Superior temporal gyrus (tissue), 1 donor: ENCODE measurements around the gene KLK11.

Experiments used
- DNase-seq: peaks from one replicate; pipeline ENCODE4 v3.0.0-alpha.2; 2016; ENCODE audit errors: extremely low spot score

Gene KLK11, protein sequence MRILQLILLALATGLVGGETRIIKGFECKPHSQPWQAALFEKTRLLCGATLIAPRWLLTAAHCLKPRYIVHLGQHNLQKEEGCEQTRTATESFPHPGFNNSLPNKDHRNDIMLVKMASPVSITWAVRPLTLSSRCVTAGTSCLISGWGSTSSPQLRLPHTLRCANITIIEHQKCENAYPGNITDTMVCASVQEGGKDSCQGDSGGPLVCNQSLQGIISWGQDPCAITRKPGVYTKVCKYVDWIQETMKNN

GRCh38 chr19:51026554-51026831, at the start of gene KLK11:
Gene KLK11 (minus strand): TSS chr19:51026616. CDS start chr19:51025631, 985 bp downstream.
- DNase-seq, result no peak

DNA sequence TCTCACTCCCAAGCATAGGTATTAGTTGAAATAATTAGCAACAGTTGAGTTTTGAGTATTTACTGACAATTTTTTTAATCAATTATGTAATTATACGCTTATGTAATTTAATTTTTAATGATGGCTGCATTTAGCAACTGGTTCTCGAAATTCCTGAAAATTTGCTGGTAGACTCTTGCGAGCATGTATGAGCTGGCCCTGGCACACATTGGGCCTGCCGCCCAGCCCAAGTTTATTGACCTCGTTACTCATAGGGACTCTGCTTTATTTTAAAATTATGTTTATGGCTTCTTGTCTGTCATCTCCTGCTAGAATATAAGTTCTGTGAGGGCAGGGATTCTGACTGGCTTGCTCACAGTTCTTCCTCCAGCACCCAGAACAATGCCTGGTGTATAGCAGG, 49.6 kb upstream of the KLK11 start:
- no peak for DNase-seq

GRCh38 chr19:51071095-51071405, 44.6 kb upstream of the KLK11 start:
- no peak for DNase-seq

- DNase-seq, result no peak
These were observed 44.1 kb upstream of the KLK11 start for GRCh38 chr19:51070334-51071094.

DNA sequence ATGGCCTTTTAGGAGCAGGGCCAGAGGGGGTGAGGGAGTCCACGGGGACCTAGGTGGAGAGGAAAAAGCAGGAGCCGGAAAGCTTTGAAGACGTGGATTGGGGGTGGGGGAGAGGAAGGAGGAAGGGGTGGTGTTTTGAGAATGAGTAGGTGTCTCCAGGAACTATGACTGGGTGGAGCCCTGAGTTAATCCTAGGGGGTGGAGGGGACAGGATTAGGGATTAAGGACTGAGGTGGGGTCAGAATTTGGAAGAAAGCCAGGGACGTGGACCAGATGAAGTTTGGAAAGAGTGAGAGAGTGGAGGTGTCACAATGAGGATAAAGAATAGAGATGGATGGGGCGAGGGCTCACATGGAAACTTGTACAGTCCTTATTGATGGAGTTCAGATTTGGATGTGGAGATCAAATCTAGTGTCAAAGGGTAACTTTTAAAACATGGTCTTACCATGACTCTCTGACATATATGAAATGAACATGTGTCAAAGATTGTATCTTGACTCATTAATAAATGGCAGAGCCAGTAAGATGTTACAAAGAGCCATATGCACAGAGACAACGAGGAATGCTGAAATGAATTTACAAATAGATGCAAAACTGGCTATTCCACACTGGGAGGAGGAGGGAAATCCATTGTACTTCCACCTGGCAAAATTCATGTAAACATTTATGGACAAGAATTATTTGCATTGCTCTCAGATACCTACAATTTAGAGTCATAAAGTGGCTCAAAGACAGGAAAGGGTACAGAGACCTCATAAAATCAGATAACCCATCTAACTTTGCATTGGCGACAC, 40.2 kb upstream of the KLK11 start:
- DNase-seq, result no peak

- no peak for DNase-seq
These were observed 39.0 kb upstream of the KLK11 start for GRCh38 chr19:51065221-51065960.

GRCh38 chr19:51064534-51065220, 38.3 kb upstream of the KLK11 start, which contains the start of gene KLK13:
Gene KLK13 (minus strand): TSS chr19:51065092. CDS start chr19:51065067, 25 bp downstream.
- no peak for DNase-seq

GRCh38 chr19:51063664-51064063, 37.2 kb upstream of the KLK11 start:
- DNase-seq, result no peak

DNA sequence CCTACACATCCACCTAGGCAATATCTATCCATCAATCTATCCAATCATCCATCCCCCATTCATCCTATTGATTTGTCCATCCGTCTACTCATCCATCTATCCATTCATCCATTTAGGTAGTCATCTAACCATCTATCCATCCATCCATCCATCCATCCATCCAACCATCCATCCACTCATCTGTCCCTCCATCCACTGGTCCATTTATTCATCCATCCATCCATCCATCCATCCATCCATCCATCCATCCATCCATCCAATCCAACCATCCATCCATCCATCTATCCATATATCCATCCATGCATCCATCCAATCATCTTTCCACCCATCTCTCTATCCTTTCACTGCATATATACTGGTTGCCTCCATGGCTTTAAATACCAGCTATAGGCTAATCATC, 34.6 kb upstream of the KLK11 start:
- DNase-seq, result no peak

DNA sequence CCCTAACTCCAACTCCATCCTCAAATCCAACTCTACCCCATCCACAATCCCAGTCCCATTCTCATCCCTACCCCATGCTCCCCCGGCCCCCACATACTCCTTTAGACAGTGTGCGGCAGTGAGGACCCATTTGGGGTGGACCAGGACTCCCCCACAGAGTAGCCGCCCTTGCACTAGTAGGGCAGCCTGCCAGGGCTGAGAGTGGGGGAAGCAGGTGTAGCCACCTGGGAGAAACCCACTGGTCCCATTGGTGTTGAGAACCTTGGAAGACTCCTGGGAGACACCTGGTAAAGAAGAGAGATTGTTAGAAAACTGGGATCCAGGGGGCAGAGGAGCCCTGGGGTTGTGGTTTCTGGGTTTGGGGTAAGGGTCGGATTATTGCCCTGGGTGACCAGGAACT, 33.9 kb upstream of the KLK11 start:
- DNase-seq, result no peak

- no peak for DNase-seq
These were observed 33.3 kb upstream of the KLK11 start for GRCh38 chr19:51059715-51060114.

DNA sequence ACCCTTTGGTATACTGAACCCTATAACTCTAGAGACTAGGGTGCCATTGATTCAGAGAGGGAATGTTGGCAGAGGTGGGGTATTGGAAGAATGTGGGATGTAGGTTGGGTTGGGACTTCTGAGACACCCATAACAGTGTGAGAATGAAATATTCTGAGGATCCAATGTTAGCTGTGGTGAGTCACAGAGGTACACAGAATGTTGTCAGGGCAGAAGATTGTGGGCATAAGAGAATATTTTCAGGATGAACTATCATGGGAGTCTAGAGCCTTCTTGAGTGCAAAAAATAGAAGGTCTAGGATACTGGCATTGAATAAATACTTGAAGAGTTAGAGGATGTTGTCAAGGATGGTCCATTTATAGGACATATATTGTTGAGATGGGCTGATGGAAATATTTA, 29.4 kb upstream of the KLK11 start:
- DNase-seq, result no peak

DNA sequence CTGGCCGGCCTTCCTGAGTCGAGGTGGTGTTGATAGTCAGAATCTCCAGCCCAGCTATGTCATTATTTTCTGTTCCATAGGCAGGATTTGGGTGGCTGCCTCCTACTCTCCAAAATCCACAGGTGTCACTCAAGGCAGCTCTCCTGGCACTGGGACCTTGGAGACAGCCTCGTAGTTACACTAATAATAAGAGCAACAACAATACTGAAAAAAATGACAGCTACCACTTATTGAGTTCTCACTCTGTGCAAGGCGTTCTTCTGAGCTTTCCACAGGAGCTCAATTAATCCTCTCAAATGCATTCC, 20.6 kb upstream of the KLK11 start:
- no peak for DNase-seq

- no peak for DNase-seq
These were observed 17.9 kb upstream of the KLK11 start for GRCh38 chr19:51044327-51044726.

GRCh38 chr19:51043497-51043896, 17.1 kb upstream of the KLK11 start:
- DNase-seq, result no peak

DNA sequence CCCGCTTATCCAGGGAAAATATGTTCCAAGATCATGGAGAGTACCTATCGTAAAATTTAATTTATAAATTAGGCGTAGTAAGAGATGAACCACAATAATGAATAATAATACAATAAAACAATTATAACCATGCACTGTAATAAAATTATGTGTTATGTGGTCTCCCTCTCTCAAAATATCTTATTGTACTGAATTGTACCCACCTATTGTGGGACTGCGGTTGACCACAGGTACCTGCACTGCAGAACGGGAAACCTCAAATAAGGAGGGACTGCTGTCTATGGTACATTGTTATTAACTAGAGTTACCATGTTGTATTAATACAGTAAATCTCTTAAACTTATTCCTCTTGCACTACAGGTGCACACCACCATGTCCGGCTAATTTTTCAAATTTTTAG, 13.7 kb upstream of the KLK11 start:
- DNase-seq, result no peak

GRCh38 chr19:51036519-51036918, 10.1 kb upstream of the KLK11 start:
- no peak for DNase-seq

DNA sequence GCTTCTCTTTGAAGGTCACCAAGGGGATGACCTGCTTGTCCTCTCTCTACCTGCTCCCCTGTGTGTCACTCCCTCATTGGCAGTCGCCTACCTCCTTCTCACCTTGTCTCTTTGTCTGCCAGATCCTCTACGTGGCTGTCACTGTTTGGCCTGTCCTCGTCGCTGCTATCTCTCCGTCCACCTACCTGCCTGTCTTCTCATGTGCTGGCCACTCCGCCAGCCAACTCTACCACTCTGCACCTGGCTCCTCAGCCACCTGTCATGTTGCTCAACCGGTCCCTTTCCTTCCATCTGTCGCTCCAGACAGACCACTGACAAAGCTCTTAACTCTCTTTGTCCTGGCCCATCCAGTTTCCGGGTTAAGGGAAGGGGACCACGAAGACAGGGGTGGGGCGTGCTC, 8.3 kb upstream of the KLK11 start, which contains the start of gene KLK12:
Gene KLK12, minus strand, starts transcription at position 299 of the 400 bp plus-strand sequence. CDS start 381 bp downstream, outside the sequence.
- no peak for DNase-seq

DNA sequence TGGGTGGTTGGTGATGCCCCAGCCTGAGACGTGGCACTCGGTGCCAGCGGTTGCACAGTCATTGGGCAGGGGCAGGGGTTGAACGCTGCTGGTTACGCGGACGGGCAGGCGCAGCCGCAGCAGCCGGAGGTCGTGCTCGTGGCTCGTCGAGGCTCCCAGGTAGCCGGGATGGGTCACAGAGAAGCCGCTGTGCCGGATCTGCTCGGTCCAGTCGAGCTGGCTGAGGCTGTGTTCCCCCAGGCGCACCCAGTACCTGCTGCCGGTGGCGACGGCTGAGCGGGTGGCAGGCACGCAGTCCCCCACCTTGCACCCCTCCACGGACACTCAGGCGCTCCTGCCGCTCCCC, 5.4 kb upstream of the KLK11 start:
- DNase-seq, result no peak

DNA sequence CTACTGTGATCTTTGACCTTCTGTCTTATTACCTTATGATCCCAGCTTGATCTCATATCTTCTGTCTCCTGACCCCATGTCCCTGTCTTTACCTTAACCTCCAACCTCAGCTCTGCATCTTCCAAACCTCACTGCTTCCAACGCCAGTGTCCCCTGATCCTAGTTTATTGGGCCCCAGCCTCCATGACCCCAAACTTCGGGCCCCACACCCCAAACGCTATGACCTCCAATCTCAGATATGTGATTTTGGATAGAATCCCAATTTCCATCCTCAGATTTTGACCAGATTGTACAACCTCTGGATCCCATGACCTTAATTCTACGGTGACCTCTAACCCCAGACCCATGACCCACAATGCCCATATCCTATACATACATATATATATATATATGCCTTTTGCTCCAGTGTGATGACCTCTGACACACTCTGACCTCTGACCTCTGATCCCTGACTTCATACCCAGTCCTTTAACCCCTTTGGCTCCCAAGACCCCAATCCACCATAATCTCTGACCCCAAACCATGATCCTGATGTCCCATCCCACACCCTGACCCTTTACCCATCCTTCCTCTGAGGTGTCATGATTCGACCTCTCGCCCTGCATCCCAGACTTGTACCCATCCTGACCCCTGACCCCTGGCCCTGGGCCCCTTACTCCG, 4.9 kb upstream of the KLK11 start:
- DNase-seq, result no peak

DNA sequence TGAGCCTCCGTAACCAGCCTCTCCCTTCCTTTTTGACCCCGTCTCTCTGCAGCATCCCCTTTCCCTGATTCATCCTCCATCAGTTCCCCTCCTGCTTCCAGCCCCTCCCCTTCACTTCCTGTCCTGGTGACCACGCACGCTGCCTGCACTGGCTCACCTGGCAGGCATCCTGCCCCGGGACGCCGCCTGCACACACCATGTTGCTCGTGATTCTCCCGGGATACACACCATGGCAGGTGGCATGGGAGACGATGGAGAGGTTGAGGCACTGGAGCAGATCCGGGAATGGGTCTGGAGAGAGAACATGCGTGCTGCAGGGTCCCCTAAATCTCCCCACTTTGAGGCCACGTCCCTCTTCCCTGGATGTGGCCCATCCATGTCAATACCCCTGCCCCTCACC, 4.2 kb upstream of the KLK11 start:
- no peak for DNase-seq
